K562 (cell line): ENCODE data around the gene ADAMTS14. TPM values are rescaled to one million over a fixed set of nuclear protein-coding genes. Genes with fewer than 3 reads are reported as not detected.
"Not testable (repeated sequence)": the region's sequence is repeated elsewhere in the genome, so short reads cannot be mapped to it uniquely, and the experiment has no call there.

Source experiments
- ATAC-seq: fragments of 200-7000 bp; cut with Tn5 transposase; 3 replicates; pipeline ENCODE4 v1.9.1; 2020; ENCODE audit warnings: moderate library complexity
- BruUV-seq: library from RNA; stranded (reverse); fragments of 400-500 nt; replicated peaks from 2 replicates; lab custom pipeline; 2021; lab: Mats Ljungman, UMichigan
- CTCF ChIA-PET: fragments of 300-600 bp; formaldehyde crosslinking; extraction: SDS; loops from one replicate; lab custom pipeline; 2021; ENCODE audit warnings: low intra/inter-chr PET ratio; lab: Yijun Ruan, JAX
- POLR2A ChIA-PET: fragments of 300-600, 350-650 bp; sonication (Branson Sonifier 250); formaldehyde crosslinking; extraction: SDS; loops from one replicate; lab custom pipeline; 2021; ENCODE audit warnings: antibody characterized with exemption, inconsistent platforms; lab: Yijun Ruan, JAX
- DNase-seq, 4 experiments: peaks; one replicate each; pipeline versions ENCODE4 v3.0.0 to v3.0.0-alpha.2; 2011 to 2018; ENCODE audit warnings: low spot score in 3 of 4, mixed read lengths in 3 of 4; ENCODE audit errors: extremely low read depth in 1 of 4
- FAIRE-seq: peaks from 2 replicates; lab custom pipeline; 2011; peaks lifted over from hg19 to GRCh38; lab: Jason Lieb, UNC
- H2AFZ ChIP-seq: 2 replicates; pipeline ENCODE4 v1.6.0; 2011; ENCODE audit warnings: low read depth, low read length, control low read depth, inconsistent platforms
- H3K27ac ChIP-seq: fragments of 200-600 bp; 3 replicates; pipeline ENCODE4 v1.8.0; 2011; ENCODE audit warnings: low read depth, mild to moderate bottlenecking, control low read depth, inconsistent platforms, low read length, moderate library complexity, mixed read lengths; ENCODE audit errors: extremely low read depth
- H3K27me3 ChIP-seq, 2 experiments: fragments of 300-600 bp in 1 of 2; 2 replicates in 1 of 2; 3 replicates in 1 of 2; pipeline versions ENCODE4 v1.6.0 to v1.8.0; 2011; ENCODE audit warnings: inconsistent platforms in 2 of 2, low read length in 2 of 2, mild to moderate bottlenecking in 1 of 2, mixed read lengths in 1 of 2, moderate library complexity in 1 of 2; ENCODE audit not compliant: control insufficient read depth in 2 of 2, insufficient read depth in 2 of 2
- H3K36me3 ChIP-seq: fragments of 300-600 bp; 3 replicates; pipeline ENCODE4 v1.8.0; 2011; ENCODE audit warnings: mild to moderate bottlenecking, low read length, inconsistent platforms; ENCODE audit not compliant: control insufficient read depth, insufficient read depth
- H3K4me1 ChIP-seq, 2 experiments: fragments of 200-600 bp in 1 of 2; replicated peaks in 1 of 2; 2 replicates in 1 of 2; 3 replicates in 1 of 2; pipeline versions ENCODE4 v1.5.1 to v1.8.0; 2011; ENCODE audit warnings: inconsistent platforms in 2 of 2, low read length in 2 of 2, mild to moderate bottlenecking in 1 of 2, mixed read lengths in 1 of 2, moderate library complexity in 1 of 2; ENCODE audit not compliant: control insufficient read depth in 2 of 2, insufficient read depth in 2 of 2
- H3K4me2 ChIP-seq: 2 replicates; pipeline ENCODE4 v1.6.1; 2011; ENCODE audit warnings: low read length, control low read depth, inconsistent platforms, mixed read lengths; ENCODE audit not compliant: insufficient read depth
- H3K4me3 ChIP-seq: fragments of 200-600 bp; sonication (generic), shearing (Covaris generic); 2 replicates; pipeline ENCODE4 v1.5.1; 2016; ENCODE audit warnings: control low read depth, inconsistent platforms
- H3K79me2 ChIP-seq: fragments of 200-600 bp; 3 replicates; pipeline ENCODE4 v1.8.0; 2011; ENCODE audit warnings: low read length, inconsistent platforms; ENCODE audit not compliant: control insufficient read depth, insufficient read depth
- H3K9ac ChIP-seq, 2 experiments: 2 replicates each; pipeline versions ENCODE4 v1.6.0 to v1.6.1; 2011; ENCODE audit warnings: low read depth in 2 of 2, low read length in 2 of 2, control low read depth in 1 of 2, inconsistent platforms in 1 of 2, mild to moderate bottlenecking in 1 of 2, mixed read lengths in 1 of 2; ENCODE audit not compliant: insufficient read depth in 1 of 2
- H3K9me1 ChIP-seq: one replicate; pipeline ENCODE4 v1.6.0; 2011; ENCODE audit warnings: inconsistent platforms, mild to moderate bottlenecking, low read length, moderate library complexity; ENCODE audit not compliant: control insufficient read depth, insufficient read depth
- H3K9me3 ChIP-seq: replicated peaks from 2 replicates; pipeline ENCODE4 v1.5.1; 2011; ENCODE audit warnings: low read depth, low read length, inconsistent platforms; ENCODE audit not compliant: control insufficient read depth, insufficient read depth
- H4K20me1 ChIP-seq: replicated peaks from 2 replicates; pipeline ENCODE4 v1.6.1; 2011; ENCODE audit warnings: low read length, inconsistent platforms, mixed read lengths; ENCODE audit not compliant: control insufficient read depth, insufficient read depth
- ARNT ChIP-seq, 2 experiments: fragments of 450-650 bp; IDR thresholded peaks; 2 replicates each; pipeline ENCODE4 v1.6.1; 2016; ENCODE audit warnings: mild to moderate bottlenecking in 1 of 2
- ATF1 ChIP-seq, 2 experiments: fragments of 450-650 bp in 1 of 2; IDR thresholded peaks; 2 replicates each; pipeline ENCODE4 v1.6.1; 2016; ENCODE audit warnings: missing compliant biosample characterization in 1 of 2, missing genetic modification characterization in 1 of 2
- ZBTB11 ChIP-seq, 3 experiments: fragments of 200-800 bp in 1 of 3; fragments of 250-450 bp in 1 of 3; fragments of 450-650 bp in 1 of 3; sonication (Bioruptor Pico) in 1 of 3; sonication (Bioruptor generic) in 1 of 3; formaldehyde crosslinking in 1 of 3; IDR thresholded peaks; 2 replicates each; pipeline versions ENCODE4 v1.6.1 to v1.8.0; 2016 to 2022; ENCODE audit warnings: mild to moderate bottlenecking in 2 of 3, missing genetic modification characterization in 2 of 3, missing compliant biosample characterization in 1 of 3, moderate library complexity in 1 of 3
- ZBTB9 ChIP-seq: fragments of 450-650 bp; formaldehyde crosslinking; IDR thresholded peaks from 2 replicates; pipeline ENCODE4 v1.4.0; 2020; ENCODE audit warnings: mild to moderate bottlenecking, moderate library complexity
- WGBS: fragments of 100-300 bp; shearing (Covaris generic); methylation state at CpG from one replicate; pipeline ENCODE4 v1.1.6; 2016; ENCODE audit warnings: low coverage, mixed read lengths; ENCODE audit not compliant: insufficient coverage; ENCODE audit errors: missing lambda C conversion rate; 5-methylcytosine and 5-hydroxymethylcytosine counted together
- in situ Hi-C: fragments of 300-500 bp; cut with MboI; formaldehyde crosslinking; loops from 4 replicates; pipeline ENCODE4 v1.15.0; 2018; ENCODE audit warnings: inconsistent platforms, mixed read lengths
- intact Hi-C: fragments of 100-400 bp; cut with micrococcal nuclease; formaldehyde crosslinking; loops from 2 replicates; pipeline ENCODE4 v1.14.2; 2022
- polyA plus RNA-seq, 8 experiments: library from polyadenylated mRNA; depleted of rRNA in 4 of 8; stranded (reverse) in 5 of 8; unstranded in 3 of 8; fragments of >200 nt; fragmentation: Nextera tagmentation in 2 of 8; fragmentation: Illumina TruSeq in 1 of 8; extraction: Ambion mirVana in 2 of 8; extraction: Trizol in 1 of 8; gene quantifications; 2 replicates each; pipeline versions ENCODE4 v1.2.1 to v1.2.3, GENCODE V29; 2011 to 2014; ENCODE audit warnings: inconsistent platforms in 1 of 8, missing spikeins in 1 of 8
- total RNA-seq, 7 experiments: library from RNA; depleted of rRNA in 6 of 7; stranded (reverse); fragments of >200 nt in 6 of 7; fragmentation: Illumina TruSeq in 2 of 7; extraction: Trizol in 2 of 7; gene quantifications; 2 replicates each; pipeline versions ENCODE4 v1.2.1 to v1.2.3, GENCODE V29; 2011 to 2021; ENCODE audit warnings: low replicate concordance in 1 of 7

The ADAMTS14 gene
- total and polyA plus RNA-seq, 9 of the 15 experiments (the other 6 are each of a cell fraction or from before 2014, with no cell fraction given), result 0.04 to 37.4 (median 15.9) TPM

DNA sequence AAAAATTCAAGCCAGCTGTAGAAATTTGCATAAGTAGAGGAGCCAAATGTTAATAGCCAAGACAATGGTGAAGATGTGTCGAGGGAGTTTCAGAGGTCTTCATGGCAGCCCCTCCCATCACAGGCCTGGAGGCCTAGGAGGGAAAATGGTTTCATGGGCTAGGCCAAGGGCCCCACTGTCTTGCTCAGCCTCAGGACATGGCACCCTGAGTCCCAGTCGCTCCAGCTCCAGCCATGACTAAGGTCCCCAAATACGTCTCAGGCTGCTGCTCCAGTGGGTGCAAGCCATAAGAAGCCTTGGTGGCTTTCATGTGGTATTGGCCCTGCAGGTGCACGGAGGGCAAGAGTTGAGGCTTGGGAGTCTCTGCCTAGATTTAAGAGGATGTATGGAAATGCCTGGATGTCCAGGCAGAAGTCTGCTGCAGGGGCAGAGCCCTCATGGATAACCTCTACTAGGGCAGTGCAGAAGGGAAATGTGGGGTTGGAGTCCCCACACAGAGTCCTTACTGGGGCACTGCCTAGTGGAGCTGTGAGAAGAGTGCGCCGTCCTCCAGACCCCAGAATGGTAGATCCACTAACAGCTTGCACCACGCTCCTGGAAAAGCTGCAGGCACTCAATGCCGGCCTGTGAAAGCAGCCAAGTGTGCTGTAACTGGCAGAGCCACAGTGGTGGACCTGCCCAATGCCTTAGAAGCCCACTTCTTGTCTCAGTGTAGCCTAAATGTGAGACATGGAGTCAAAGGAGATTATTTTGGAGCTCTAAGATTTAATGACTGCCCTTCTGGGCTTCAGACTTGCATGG, 93.7 kb downstream of the ADAMTS14 start (continued):
- TF ChIP-seq ZBTB9 (CRISPR knock-in tag), result no peak
- TF ChIP-seq ATF1 (CRISPR knock-in tag; IDR thresholded peaks at IDR 0.05), result no peak
- TF ChIP-seq ATF1 (tag; IDR thresholded peaks at IDR 0.05), result no peak
- TF ChIP-seq ARNT (IDR thresholded peaks at IDR 0.05), result no peak
- no peak for TF ChIP-seq ZBTB11 (CRISPR knock-in tag; IDR thresholded peaks at IDR 0.05)
- TF ChIP-seq, all 486 proteins: peak for 7

DNA sequence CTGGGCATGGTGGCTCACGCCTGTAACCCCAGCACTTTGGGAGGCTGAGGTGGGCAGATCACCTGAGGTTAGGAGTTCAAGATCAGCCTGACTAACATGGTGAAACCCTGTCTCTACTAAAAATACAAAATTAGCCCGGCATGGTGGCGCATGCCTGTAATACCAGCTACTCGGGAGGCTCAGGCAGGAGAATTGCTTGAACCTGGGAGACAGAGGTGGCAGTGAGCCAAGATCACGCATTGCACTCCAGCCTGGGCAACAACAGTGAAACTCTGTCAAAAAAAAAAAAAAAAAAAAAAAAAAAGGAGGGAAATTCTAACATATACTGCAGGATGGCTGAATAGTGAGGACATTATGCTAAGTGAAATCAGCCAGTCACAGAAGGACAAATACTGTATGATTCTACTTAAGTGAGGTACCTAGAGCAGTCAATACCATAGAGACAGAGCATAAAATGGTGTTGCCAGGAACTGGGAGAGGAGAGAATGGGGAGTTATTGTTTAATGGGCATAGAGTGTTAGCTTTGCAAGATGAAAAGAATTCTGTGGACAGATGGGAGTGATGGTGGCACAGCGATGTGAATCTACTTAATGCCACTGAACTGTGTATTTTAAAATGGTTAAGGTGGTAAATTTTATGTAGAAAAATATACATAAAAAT, 95.8 kb downstream of the ADAMTS14 start:
- H4K20me1 ChIP-seq, H3K4me2 ChIP-seq, H3K4me3 ChIP-seq, in situ Hi-C loops, H2AFZ ChIP-seq, H3K36me3 ChIP-seq, BruUV-seq, H3K4me1 ChIP-seq, H3K9ac ChIP-seq, intact Hi-C loops, FAIRE-seq, ATAC-seq, H3K9me1 ChIP-seq, H3K79me2 ChIP-seq, H3K27me3 ChIP-seq, H3K27ac ChIP-seq, DNase-seq, CTCF ChIA-PET: not testable (repeated sequence)
- H3K9me3 ChIP-seq, result peaks cover 11% of the 10 kb centered on the region
- WGBS, result 27% methylated on average over 6 of the region's 6 CpGs
- POLR2A ChIA-PET, result interaction anchor here (1.1 kb wide), 1 partner anchor 8 kb away, joined by 3 read pairs; no protein-coding TSS in a partner anchor
